Measurements from ENCODE around the gene FEZ2. TPM values are rescaled to one million over a fixed set of nuclear protein-coding genes. Genes with fewer than 3 reads are reported as not detected.

The FEZ2 gene
- total and polyA plus RNA-seq, 2 of the 8 experiments (the other 6 are each of a cell fraction or from before 2014, with no cell fraction given) = 7.5 to 16.4 TPM

DNA sequence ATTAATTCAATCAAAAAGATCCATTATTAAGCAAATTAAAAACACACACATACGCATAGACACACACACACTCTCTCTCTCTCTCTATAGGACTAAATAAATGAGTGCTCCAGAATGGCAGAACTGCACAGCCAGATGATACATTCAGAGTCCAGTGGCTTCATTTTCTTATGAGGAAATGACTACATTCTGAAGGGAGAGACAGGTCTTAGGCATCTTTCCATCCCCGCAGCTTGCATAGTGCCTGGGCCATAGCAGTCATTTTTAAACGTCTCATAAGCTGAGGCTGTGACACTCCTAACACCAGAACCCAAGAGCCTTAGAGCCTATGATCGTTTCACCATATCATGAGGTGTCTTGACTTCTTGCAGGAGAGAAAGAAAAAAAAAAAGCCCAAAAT lies 31.1 kb downstream of the FEZ2 start (continued):
- TF ChIP-seq, protein P1, sequence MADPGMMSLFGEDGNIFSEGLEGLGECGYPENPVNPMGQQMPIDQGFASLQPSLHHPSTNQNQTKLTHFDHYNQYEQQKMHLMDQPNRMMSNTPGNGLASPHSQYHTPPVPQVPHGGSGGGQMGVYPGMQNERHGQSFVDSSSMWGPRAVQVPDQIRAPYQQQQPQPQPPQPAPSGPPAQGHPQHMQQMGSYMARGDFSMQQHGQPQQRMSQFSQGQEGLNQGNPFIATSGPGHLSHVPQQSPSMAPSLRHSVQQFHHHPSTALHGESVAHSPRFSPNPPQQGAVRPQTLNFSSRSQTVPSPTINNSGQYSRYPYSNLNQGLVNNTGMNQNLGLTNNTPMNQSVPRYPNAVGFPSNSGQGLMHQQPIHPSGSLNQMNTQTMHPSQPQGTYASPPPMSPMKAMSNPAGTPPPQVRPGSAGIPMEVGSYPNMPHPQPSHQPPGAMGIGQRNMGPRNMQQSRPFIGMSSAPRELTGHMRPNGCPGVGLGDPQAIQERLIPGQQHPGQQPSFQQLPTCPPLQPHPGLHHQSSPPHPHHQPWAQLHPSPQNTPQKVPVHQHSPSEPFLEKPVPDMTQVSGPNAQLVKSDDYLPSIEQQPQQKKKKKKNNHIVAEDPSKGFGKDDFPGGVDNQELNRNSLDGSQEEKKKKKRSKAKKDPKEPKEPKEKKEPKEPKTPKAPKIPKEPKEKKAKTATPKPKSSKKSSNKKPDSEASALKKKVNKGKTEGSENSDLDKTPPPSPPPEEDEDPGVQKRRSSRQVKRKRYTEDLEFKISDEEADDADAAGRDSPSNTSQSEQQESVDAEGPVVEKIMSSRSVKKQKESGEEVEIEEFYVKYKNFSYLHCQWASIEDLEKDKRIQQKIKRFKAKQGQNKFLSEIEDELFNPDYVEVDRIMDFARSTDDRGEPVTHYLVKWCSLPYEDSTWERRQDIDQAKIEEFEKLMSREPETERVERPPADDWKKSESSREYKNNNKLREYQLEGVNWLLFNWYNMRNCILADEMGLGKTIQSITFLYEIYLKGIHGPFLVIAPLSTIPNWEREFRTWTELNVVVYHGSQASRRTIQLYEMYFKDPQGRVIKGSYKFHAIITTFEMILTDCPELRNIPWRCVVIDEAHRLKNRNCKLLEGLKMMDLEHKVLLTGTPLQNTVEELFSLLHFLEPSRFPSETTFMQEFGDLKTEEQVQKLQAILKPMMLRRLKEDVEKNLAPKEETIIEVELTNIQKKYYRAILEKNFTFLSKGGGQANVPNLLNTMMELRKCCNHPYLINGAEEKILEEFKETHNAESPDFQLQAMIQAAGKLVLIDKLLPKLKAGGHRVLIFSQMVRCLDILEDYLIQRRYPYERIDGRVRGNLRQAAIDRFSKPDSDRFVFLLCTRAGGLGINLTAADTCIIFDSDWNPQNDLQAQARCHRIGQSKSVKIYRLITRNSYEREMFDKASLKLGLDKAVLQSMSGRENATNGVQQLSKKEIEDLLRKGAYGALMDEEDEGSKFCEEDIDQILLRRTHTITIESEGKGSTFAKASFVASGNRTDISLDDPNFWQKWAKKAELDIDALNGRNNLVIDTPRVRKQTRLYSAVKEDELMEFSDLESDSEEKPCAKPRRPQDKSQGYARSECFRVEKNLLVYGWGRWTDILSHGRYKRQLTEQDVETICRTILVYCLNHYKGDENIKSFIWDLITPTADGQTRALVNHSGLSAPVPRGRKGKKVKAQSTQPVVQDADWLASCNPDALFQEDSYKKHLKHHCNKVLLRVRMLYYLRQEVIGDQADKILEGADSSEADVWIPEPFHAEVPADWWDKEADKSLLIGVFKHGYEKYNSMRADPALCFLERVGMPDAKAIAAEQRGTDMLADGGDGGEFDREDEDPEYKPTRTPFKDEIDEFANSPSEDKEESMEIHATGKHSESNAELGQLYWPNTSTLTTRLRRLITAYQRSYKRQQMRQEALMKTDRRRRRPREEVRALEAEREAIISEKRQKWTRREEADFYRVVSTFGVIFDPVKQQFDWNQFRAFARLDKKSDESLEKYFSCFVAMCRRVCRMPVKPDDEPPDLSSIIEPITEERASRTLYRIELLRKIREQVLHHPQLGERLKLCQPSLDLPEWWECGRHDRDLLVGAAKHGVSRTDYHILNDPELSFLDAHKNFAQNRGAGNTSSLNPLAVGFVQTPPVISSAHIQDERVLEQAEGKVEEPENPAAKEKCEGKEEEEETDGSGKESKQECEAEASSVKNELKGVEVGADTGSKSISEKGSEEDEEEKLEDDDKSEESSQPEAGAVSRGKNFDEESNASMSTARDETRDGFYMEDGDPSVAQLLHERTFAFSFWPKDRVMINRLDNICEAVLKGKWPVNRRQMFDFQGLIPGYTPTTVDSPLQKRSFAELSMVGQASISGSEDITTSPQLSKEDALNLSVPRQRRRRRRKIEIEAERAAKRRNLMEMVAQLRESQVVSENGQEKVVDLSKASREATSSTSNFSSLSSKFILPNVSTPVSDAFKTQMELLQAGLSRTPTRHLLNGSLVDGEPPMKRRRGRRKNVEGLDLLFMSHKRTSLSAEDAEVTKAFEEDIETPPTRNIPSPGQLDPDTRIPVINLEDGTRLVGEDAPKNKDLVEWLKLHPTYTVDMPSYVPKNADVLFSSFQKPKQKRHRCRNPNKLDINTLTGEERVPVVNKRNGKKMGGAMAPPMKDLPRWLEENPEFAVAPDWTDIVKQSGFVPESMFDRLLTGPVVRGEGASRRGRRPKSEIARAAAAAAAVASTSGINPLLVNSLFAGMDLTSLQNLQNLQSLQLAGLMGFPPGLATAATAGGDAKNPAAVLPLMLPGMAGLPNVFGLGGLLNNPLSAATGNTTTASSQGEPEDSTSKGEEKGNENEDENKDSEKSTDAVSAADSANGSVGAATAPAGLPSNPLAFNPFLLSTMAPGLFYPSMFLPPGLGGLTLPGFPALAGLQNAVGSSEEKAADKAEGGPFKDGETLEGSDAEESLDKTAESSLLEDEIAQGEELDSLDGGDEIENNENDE (IDR thresholded peaks at IDR 0.05; ENCODE audit: insufficient replicate concordance, low read length) = no peak
- TF ChIP-seq SIX5 (IDR thresholded peaks at IDR 0.05; ENCODE audit: low read depth, low read length) (no peak), EZH2 (IDR thresholded peaks at IDR 0.05; ENCODE audit: low read depth, low read length, severe bottlenecking) (no peak), CEBPB (IDR thresholded peaks at IDR 0.05; ENCODE audit: low read depth, low read length) (no peak), BRCA1 (IDR thresholded peaks at IDR 0.05; ENCODE audit: low read depth, low read length) (no peak), RFX5 (IDR thresholded peaks at IDR 0.05; ENCODE audit: borderline replicate concordance, low read depth, low read length) (no peak), TEAD4 (IDR thresholded peaks at IDR 0.05; ENCODE audit: low read depth, low read length) (no peak), BCL11A (IDR thresholded peaks at IDR 0.05; ENCODE audit: low read depth in 2 of 2, low read length in 2 of 2) (no peak), CTCF (IDR thresholded peaks at IDR 0.05; ENCODE audit: control extremely low read depth in 1 of 3, insufficient read depth in 1 of 3, low read depth in 1 of 3, low read length in 3 of 3) (no peak)
